Activated gamma-delta T cell treated with Interleukin-2 at 50 U/mL for 16 hours (primary cell): Measurements from ENCODE around the gene KANSL3.
A peak's percentile ranks its signal among the peaks of the same experiment; 100 is the strongest.
"Not testable (repeated sequence)": the region's sequence is repeated elsewhere in the genome, so short reads cannot be mapped to it uniquely, and the experiment has no call there.

Source experiments
- DNase-seq: peaks from one replicate; pipeline ENCODE4 v3.0.0-alpha.2; 2020

KANSL3 gene

DNA sequence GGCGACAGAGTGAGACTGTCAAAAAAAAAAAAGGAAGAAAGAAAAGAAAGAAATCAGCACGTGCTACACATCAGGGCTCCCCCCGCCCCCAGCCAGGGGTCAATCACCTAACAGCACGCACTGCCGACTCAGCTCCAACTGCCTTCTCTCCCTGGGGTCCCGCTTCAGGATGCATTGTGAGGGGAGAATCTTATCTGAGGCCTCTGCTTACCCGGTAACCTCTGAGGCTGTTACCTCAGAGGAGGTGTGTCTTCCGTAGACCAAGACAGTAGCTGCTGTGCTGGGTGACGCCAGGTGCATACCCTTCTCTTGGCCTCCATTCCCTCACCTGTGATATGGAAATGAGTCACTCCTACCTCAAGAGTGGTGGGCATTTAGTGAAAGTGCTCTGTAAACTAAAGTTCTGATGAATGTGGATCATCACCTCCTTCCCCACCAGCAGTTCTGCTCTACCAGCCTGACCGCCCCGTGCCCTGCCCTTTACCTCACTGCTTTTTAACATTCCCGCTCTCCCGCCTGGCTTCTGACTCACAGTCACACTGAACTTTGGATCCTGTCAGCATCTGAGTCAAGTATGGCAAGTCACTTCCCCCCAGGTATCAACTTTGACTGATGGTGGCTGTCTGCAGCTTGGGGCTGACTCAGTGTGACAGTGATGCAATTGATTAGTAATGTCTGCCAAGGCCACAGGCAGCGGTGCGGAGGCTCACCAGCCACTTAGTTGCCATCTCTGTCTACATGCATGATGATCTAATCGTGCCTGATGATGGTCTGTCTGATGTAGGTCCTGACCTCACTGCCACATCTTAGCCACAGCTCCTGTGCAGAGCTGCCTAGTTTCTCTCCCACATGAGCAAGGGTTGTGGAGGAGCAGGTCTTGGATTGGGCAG lies 81.4 kb downstream of the KANSL3 start:
- no peak for DNase-seq

DNA sequence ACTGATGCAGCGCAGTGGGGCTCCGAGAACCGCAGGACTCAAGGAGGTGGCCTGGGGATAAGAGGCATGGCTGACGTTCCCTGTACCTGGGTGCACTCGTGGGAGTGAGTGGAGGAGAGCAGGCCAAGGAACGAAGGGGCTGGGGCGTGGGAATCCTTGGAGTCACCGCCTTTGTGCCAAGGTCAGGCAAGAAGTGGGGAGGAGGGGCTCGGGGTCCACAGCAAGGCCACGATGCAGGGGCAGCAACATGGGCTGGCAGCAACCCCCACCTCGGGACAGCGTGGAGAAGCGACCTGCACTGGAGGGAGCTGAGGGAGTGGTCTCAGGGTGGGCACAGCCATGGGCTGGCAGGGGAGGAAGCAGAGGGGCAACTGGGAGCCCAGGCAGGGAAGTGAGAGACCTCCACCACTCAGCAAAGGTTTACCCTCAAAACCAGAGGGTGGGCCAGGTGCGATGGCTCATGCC lies 82.9 kb downstream of the KANSL3 start:
- no peak for DNase-seq

DNA sequence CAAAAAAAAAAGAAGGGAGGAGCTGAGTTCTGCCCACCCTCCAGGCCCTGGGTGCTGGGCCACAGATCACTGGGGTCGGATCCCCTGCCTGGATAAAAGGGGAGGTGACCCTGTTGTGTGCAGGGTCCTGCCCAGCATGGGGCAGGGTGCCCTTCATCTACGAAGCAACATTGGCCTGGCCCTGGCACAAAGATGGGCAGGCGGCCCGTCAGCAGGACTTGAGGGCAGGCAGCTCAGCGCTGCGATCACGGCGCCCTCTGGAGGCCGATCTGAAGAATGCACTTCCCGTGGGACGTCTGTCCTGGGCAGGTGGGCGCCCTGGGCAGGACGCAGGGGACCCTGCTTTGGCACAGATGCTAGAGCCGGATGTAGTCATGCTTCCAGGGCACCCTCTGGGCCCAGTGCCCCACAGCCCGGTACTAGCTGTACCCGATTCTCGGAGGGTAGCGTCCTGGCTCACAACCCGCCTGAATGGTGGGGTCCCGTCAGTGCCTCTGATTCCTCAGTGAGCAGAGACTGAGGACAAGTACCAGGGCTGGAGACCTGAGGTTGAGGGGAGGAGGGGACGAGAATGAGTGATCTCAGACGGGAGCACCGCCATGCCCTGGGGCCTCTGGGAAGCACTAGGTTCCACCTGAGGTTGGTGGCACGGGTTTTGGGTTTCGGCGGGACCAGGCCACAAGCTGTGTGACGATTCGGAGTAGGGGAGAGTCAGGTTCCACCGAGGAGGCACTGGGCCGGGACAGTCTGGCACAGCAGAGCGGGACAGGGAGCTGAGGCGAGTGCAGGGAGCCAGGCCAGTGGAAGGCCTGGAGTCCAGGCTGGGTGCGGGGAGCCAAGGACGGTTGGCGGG lies 83.6 kb downstream of the KANSL3 start:
- DNase-seq, result peak; percentile 68

- DNase-seq, result not testable (repeated sequence)
Observed at GRCh38 chr2:96553957-96554292, 84.2 kb downstream of the KANSL3 start.

DNA sequence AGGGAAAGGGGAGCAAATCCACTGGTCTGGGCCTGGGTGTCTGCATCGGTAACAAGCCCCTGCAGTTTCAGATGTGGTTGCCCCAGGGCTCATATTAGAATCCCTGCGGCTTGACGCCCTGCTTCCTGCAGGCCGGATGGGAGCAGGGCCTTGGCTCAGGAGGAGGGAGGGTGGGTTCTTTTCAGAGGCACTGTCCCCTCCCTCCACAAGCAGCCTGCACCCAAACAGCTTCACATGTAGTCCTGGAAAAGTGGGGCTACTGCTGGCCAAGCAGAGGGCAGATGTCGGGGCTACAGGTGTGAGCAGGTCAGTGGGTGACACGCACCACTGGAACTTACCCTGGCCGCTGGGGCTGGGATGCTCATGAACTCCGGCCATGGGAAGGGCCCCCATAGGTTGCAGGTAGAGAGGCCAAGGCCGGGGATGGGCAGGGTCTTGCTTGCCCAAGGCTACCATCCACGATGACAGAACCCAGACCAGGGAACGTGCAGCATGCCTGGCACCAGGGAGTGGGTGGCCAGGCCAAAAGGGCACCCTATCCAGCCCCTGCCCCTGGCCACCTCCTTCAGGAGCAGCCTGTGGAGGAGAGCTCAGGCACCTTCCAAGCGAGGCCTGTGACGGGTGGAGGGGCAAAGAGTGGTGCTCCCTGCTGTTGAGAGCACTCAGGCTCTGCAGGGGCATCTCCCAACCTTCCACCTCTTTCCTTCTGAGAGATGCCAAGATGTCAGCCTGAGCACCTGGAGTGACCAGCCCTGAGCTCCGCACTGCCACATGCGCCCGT lies 84.7 kb downstream of the KANSL3 start:
- DNase-seq, result no peak

GRCh38 chr2:96552315-96553175 lies 85.6 kb downstream of the KANSL3 start:
- DNase-seq, result no peak

DNA sequence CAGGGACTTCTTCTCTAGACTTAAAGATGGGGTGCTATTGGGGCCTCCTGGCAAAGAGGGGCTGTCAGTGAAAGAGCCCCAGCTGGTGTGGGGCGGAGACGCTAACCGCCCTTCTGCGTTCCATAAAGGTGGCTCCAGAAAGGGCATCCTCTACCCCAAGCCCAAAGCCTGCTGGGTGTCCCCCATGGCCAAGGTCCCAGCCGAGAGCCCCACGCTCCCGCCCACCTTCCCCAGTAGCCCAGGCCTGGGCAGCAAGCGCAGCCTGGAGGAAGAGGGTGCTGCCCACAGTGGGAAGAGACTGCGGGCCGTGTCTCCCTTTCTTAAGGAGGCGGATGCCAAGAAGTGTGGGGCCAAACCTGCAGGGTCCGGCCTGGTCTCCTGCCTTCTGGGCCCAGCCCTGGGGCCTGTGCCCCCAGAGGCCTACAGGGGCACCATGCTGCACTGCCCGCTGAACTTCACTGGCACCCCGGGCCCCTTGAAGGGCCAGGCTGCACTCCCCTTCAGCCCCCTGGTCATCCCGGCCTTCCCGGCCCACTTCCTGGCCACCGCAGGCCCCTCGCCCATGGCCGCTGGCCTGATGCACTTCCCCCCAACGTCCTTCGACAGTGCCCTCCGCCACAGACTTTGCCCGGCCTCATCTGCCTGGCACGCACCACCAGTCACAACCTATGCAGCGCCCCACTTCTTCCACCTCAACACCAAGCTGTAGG lies 86.4 kb downstream of the KANSL3 start:
- no peak for DNase-seq

DNA sequence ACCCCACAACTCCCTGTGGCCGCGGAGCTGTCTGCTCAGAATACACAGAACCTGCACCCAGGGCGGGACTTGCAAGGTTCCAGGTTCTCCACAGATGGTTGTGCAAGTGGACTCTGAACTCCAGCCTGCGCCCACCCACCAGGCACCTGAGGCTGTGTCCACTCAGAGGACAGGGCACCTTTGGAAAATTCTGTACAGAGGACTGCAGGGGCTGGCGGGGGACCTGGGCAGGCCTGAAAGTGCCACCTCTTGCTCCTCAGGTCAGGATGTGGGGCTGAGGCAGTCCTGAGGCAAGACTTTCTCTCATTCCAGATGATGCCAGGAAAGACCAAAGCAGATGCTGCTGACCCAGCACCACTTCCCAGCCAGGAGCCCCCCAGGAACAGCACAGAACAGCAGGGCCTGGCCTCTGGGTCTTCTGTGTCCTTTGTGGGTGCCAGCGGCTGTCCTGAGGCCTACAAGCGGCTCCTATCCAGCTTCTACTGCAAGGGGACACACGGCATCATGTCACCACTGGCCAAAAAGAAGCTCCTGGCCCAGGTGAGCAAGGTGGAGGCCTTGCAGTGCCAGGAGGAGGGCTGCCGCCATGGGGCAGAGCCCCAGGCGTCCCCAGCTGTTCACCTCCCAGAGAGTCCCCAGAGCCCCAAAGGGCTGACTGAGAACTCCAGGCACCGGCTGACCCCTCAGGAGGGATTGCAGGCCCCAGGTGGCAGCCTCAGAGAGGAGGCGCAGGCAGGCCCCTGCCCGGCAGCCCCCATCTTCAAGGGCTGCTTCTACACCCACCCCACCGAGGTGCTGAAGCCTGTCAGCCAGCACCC lies 87.1 kb downstream of the KANSL3 start:
- no peak for DNase-seq

- no peak for DNase-seq
Observed at GRCh38 chr2:96549967-96550786, 87.9 kb downstream of the KANSL3 start.

GRCh38 chr2:96549466-96549785 lies 88.7 kb downstream of the KANSL3 start:
- DNase-seq, result no peak

- DNase-seq, result no peak
Observed at GRCh38 chr2:96548558-96549465, 89.3 kb downstream of the KANSL3 start.

GRCh38 chr2:96547731-96548171 lies 90.4 kb downstream of the KANSL3 start:
- no peak for DNase-seq

- no peak for DNase-seq
Observed at GRCh38 chr2:96547203-96547641, 90.9 kb downstream of the KANSL3 start.

GRCh38 chr2:96546797-96547196 lies 91.3 kb downstream of the KANSL3 start:
- DNase-seq, result no peak

- DNase-seq, result no peak
Observed at GRCh38 chr2:96546321-96546720, 91.8 kb downstream of the KANSL3 start.
